NCI-H2196 treated with DMSO at 0.1 percent for 48 hours (cell line): Measurements from ENCODE around the gene UST.
"Not testable (repeated sequence)": the region's sequence is repeated elsewhere in the genome, so short reads cannot be mapped to it uniquely, and the experiment has no call there.

Source experiments
- DNase-seq: peaks from one replicate; lab custom pipeline; 2025; ENCODE audit not compliant: unreplicated experiment; lab: John Stamatoyannopoulos, UW

UST gene

DNA sequence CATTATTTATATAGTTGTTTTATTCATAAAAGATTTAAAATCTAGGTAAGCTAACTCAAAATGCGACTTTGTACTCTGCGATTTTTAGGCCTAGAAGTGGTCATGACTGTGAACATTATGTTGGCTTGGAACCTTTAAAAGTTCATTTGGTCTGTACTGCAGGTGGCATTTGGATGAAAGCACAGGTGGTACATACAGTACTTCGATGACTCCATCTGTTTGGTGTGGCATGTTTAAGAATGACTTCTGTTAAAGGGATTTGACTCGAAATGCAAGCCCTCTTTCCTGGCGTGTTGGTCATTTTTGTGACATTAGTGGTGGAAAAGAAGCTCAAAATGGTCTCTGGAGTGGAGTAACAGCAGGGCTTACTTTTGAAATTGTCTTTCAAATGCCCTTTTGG is 118.1 kb downstream of the UST start:
- DNase-seq: no peak

DNA sequence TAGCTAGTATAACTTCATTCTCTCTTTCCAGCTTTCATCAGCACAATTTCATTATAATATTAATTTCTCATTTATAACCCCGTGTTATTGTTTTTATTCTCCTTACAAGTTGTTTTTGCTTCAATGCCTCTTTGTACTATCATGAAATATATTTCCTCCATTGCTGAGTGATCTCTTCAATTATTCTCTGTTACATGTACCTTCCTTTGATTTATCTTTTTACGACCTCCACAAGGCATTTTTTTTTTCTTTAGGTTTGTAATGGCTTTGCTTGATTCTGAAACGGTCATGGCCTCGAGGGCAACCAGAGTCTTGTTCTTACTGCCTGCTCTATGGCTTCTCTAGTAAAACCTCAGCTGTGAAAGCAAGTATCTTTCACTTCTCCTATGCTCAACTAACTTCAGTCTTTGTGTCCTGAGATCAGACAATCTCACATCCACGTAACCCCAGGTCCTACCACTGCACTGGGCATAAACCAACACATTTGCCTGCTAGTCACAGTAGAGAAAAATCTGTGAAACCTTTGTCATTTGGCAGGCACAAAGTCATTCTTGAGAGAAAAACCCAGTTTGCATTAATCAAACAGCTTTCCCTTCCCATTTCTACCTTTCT is 119.9 kb downstream of the UST start:
- DNase-seq: no peak

DNA sequence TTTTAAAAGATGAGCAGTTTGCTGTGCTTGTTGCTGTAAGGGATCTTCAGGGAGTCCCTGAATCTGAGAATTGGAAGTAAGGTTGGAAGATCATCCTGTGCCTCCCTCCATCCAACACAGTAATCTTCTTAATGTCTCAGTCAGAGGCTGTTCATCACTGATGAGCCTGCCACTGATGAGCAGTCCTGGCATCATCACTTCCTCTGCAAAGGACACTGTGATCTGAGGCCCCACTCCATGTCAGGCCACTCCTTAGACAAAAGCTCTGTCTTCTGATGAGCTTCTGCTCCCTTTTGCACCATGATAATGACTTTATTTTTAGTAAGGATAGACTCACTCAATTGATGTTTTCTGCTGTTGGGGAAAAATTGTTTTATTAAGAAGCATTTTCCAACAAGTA is 121.0 kb downstream of the UST start:
- DNase-seq: no peak

DNA sequence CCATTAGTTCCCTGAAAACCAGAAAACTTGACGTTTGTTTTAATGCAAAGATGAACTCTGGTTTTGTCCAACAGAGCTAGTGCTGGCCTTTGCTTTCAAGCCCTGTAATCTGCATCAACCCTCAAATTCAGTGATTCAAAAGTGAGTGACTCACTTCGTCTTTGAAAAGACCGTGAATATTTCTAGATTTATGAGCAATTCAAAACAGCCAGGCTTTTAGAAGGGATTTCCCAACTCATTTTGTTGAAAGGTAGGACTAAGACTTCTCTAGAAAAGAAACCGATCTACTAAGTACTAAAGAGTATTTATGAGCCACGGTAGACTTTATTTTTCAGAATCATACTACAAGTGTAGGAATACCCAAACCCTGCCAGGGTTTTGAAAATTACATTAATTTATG is 121.5 kb downstream of the UST start:
- DNase-seq: no peak

DNA sequence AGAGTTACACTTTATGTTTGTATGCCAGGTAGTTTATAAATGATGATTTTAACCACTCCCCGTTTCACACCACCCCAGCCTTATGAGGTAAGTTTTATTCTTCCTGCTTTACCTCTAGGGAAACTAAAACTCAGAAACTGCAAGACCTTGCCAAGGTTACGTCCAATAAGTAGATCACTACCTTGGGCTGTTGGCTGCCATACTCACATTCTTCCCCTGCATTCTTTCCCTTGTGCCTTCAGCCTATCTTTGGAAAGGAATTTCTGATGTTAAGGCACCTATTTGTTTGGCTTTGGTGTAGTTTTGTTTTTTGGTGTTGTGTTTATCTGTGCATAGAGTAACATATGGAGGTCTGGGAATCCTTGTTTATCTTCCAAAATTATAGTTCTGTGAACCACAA is 122.1 kb downstream of the UST start:
- DNase-seq: no peak

DNA sequence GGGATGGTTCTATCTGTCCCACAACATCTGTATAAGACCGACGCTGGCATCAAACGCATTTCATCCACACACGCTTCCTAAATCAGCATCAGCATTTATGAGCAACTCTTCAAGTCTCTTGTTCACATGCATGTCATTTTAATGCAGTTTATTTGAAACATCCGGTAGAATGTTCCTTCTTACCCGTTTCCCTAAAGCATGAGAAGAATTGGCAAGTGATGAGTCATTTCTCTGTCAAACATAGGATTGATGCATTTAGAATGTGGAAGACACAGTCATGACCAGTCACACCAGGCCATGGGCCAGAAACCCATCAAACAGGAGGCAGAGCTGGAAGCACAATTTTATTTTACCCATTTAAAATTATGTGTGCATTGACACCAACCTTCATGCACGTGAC is 122.8 kb downstream of the UST start:
- DNase-seq: no peak

DNA sequence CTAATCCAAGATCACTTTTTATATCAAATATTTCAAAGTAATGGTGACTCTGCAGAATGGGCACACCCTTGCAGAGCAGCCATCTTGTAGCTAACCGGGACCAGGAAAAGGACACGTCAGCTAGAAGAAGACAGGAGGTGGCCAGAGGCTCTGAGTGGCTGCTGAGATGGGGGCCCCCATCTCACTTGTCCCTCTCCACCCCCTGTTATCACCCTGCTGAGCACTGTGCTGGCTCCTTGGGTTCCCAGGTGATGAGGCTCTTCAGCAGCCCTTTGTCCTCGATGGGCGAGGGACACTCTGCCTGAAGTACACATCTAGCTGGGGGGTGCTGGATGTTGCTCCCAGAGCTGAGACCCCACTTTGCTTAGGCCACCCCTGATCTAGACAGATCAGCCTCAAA is 126.3 kb downstream of the UST start:
- no peak for DNase-seq

DNA sequence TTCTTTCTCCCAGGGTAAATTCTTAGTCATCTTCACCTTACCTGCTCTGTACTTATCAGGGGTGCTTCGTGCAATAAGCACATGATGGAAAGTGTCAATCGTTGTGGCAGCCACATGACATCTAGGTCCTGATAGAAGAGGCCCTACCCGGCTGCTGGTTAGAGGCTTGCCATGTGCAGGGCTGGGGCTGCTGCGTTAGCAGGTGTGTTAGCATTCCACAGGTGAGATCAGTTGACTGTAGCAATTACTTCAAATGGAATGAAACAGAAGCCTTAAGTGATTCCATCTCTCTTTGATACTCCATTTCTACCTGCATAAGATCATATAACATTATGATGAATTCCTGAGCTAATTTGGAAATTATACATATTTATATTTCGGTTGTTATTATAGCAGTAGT is 127.0 kb downstream of the UST start:
- DNase-seq: no peak

DNA sequence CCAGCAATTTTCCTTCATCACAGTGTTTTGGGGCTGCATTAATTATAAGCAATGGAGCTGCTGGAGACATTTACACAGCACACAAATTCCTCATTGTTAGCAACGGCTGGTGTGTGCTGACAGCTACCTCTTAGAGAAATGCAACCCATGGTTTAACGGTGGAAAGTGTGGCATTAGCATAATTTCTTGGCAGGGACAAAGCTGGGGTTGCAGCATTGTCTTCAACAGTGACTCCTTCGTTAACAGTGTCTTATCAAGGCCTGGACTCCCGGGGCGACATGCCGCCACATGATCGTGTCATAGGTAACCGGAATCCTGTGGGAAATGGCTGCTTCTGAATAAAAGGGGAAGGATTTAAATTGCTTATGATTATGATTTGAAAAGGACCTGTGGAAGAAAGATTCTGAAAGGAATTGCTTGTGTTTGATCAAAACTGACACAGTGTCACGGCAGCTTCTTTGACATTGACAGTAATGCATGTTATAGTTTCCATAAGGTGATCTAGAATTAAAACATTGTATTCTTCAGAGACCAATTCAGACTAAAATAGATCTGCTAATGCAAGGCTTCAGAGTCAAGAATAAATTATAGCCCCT is 128.0 kb downstream of the UST start:
- no peak for DNase-seq

DNA sequence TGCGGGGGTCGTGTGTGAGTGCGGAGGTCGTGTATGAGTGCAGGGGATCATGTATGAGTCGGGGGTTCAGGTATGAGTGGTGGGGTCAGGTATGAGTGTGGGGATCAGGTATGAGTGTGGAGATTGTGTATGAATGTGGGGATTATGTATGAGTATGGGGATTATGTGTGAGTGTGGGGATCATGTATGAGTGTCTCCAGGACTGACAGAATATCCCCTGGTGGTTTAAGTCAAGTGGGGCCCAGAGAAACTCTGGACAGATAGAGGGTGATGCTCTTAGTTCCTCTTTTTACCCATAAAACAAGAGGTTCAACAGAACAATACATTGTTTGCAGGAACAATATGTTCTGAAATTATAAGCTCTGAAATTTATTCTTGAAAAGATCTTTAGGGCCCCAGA is 131.9 kb downstream of the UST start:
- no peak for DNase-seq

DNA sequence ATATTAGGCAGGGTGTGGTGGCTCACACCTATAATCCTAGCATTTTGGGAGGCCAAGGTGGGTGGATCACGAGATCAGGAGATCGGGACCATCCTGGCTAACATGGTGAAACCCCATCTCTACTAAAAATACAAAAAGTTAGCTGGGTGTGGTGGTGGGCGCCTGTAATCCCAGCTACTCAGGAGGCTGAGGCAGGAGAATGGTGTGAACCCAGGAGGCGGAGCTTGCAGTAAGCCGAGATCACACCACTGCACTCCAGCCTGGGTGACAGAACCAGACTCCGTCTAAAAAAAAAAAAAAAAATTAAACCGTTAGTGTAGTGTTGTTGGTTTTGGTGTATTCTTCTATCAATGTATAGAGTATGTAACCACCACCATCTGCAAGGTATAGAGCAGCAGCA is 133.9 kb downstream of the UST start:
- DNase-seq: not testable (repeated sequence)

DNA sequence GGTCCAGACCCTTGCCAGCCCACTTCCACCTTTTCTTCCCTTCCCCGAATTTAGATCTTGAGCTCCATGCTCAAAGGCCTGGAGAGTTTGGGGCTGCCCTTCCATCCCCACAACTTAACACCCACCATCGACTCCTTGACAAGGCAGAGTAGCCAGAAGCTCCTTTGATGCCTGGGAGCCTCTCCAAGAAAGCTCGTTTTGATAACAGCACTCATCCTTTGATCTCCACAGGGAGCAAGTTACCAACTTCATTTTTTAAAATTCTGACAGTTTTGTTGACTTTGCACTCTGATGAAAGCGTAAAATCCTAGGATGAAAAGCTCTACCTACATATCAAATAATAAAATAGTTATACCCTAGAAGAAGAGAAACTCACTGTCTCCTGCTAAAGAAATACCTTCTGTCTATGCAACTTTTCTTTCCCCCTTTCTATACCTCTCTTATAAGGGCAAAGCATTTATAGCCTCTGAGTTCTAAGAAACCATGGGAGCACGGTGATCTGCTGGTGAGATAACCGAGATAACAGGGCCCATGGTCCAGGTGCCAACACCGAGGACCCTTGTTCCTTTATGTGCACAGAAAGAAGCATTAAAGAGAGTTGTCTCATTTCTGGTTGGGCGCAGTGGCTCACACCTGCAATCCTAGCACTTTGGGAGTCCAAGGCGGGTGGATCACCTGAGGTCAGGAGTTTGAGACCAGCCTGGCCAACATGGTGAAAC is 134.9 kb downstream of the UST start:
- no peak for DNase-seq

DNA sequence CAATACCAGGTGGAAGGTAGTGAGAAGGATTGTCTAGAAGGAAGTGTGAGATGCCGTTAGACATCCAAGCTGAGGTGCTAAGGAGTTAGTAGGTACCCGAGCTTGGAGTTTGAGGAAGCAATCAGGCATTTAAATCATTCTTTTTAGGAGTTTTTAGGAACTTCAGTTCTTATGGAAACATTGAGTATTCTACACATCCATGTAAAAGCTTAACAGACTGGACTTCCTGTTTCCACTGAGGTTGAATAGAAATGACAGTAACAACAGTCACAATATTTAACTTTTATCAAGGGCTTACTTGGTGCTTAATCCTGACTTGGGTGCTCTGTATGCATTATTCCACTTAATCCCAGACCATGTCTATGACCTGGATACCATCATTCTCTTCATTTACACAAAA is 136.4 kb downstream of the UST start:
- no peak for DNase-seq

DNA sequence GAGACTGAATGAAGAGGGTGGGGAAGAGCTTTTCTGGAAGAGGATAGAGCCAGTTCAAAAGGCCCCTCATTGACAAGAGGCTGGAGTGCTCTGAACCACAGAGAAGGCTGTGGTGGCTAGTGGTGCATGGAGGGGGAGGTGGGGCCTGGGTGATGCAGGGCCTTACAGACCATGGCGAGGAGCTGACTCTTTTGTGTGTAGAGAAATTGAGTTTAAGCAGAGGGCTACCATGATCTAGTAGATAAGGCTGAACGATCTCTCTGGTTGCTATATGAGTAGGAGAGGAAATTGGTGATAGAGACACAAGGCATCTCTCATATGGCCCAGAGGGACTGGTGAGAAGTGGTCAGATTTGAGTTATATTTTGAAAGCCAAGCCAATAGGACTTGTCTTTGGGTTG is 137.6 kb downstream of the UST start:
- no peak for DNase-seq

DNA sequence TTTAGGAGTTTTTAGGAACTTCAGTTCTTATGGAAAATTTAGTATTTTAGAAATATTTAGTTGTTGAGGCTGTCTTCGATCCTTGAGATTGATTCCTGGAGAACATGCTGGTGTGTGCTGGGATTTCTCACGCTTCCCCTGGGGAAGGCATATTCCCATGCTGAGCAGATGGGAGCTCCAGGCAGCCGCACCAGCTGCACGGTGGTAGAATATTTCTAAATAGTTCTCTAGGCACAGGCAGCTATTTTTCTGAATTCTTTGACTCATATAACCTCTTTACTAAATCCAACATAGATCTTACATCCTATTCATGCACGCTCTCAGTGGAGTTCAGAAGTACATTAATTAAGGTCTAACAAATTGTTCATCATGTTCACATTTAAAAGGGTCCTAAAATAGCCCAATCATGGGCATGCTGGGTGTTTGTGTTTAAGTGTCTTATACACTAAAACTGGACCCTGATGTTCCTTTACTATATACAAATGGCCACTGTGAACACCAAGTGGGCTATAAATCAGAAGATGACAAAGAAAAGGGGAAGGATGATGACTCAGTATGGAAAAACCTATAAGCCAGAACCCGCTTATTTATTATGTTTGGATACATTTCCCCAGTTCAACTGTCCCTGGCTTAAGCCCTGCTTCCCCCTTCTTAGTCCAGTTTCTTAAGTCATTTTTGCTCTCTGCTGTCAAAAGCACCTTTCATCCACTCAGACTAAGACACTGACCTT is 138.5 kb downstream of the UST start:
- no peak for DNase-seq

DNA sequence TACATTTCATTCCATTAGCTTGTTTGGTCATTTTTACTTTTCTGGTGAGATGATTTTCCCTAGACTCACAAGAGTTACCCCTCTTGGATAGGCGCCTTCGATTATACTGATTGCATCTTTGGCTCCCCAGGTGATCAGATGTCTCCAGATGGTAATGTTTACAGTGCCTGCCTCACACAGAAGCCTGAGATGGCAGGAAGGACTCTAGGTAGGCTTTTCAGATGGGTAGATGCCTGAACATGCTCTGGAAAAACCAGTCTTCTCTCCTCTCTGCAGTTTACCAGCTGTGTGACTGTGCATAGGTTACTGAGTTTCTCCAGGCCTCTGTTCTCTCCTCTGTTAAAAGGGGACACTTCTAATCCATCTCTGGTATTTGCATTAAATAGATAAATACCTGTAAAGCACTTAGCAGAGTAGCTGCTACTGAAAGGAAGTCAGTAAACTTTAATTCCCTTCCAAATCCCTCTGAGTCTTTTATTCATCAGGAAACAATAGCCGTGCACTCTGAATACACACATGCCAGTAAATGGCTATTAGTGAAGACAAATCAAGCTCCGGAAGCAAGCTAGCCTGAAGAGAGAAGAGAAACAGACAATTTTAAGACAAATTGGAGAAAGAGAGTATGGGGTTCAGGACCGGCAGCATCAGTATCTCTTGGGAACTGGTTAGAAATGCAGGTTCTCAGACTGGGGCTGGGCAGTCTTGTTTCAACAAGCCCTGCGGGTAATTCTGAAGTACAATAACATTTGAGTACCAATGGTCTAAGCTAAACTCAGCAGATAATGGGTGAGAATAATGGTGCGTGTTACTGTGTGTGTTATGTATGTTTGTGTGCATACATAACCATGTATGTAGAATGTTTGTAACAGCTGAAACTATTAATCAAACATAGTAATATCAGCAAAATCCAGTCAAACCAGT is 139.4 kb downstream of the UST start:
- no peak for DNase-seq

DNA sequence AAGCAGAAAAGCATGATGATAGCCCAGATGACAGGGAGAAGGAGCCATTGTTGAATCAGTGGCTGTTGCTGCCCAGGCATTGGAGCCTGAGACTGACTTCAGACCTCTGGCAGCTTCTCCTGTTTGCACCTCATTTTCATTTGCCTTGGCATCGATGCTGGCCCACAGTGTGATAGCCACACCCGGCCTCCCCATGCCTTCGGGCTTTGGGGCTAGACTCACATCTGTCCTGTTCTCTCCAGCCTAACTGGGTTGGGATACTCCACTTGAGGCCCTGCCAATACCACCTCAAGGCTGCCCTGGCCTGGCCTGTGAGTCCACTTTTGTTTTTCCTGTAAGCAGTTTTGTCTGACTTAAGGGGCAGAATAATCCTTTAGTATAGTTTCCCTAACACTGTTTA is 140.4 kb downstream of the UST start:
- DNase-seq: no peak

DNA sequence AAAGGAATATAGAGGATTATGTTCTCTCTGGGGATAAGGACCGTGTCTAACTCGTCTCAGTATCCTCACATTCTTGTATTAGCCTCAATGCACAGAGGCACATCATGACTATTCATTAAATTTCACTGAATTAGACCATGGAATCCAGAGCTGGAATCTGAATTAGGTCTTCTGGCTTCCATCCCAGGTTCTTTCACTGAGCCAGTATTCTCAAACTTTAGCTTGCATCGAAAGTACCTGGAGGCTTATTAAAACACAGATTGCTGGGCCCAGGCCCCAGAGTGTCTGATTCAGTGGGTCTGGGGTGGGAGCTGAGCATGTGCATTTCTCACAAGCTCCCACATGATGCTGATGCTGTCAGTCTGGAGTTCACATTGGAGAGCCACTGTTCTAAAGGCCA is 142.0 kb downstream of the UST start:
- DNase-seq: no peak

DNA sequence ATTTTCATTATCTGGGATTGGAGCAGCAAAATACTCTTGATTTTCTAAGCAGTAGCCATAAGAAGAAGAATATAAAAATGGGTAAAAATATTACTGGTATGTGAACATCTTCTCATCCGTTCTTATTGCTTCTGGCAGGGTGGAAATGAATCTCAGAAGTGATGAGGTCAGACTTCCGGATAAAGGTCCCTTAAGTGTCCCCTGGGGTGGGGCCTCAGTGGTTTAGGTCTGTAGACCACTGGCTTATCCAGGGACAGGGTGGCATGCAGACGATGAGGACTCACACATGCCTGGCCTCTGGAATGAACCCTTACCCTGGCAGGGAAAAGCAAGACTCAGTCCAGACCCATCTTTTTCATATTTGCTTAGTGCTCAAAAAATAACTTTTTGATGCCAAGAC is 143.3 kb downstream of the UST start:
- no peak for DNase-seq

DNA sequence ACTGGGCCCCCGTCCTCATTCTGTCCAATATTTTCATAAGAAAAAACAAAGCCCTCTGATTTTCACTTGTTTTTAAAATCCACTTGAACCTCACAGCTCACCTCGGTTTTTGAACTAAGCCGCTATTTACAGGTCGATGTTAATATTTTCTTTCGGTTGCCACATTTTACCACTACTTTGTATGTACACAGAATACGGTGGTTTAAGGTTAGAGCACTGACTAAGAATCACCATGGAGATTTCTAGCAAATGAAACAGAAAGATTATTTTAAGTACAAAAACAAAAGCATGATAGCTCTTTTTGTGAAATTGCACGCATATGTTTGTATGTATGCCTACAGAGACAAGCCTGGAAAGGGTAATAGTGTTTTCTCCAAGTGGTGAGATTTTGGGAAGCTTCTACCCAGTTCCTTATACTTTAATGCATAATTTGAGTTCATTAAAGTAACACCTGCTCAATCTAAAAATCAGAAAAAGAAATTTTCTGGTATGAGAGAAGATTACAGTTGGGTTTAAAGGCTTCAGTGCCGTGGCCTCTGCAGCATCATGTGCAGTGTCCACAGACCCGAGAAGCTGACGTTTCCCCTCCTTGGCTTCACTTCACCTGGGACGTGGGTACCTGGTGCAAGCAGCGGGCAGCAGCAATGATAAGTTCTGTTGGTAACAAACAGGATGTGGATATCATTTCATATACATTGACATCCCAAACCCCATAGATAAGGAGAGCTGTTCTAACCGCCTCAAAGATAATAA is 144.0 kb downstream of the UST start:
- no peak for DNase-seq
